HG03280 (cell line): ENCODE data around the gene GPX2.
A peak's percentile ranks its signal among the peaks of the same experiment; 100 is the strongest.
"Not testable (repeated sequence)": the region's sequence is repeated elsewhere in the genome, so short reads cannot be mapped to it uniquely, and the experiment has no call there.

Source experiments
- ATAC-seq: cut with Tn5 transposase; IDR thresholded peaks from one replicate; pipeline ENCODE4 v1.9.1; 2021; ENCODE audit warnings: mild to moderate bottlenecking, moderate library complexity; ENCODE audit not compliant: unreplicated experiment

Gene GPX2

DNA sequence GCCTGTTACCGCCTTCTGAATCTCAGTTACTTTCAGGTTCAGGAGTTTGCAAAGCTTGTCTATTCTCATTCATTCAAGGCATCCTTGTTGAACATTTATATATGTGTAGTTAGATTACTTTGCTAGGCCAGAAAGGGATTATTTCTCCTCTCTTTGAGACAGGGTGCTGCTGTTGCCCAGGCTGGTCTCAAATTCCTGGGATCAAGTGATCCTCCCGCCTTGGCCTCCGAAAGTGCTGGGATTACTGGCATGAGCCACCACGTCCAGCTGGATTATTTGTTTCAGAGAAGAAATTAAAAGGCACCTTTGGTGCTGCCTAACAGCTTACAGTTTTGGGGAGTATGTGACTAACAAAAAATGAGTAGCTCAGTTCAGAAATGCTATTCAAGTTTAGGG is 27.5 kb downstream of the GPX2 start:
- ATAC-seq, result no peak

- ATAC-seq, result peak; percentile 96
Observed at GRCh38 chr14:64914237-64915028, 28.1 kb downstream of the GPX2 start, which contains the start of gene CHURC1. CHURC1 (plus strand) TSS chr14:64914455; CDS start chr14:64914496, 41 bp downstream.

DNA sequence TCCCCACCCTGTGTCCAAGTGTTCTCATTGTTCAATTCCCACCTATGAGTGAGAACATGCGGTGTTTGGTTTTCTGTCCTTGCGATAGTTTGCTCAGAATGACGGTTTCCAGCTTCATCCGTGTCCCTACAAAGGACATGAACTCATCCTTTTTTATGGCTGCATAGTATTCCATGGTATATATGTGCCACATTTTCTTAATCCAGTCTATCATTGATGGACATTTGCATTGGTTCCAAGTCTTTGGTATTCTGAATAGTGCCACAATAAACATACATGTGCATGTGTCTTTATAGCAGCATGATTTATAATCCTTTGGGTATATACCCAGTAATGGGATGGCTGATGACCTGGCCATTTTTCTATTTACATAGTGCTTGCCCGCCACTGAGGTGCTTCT is 29.1 kb downstream of the GPX2 start:
- not testable (repeated sequence) for ATAC-seq

- ATAC-seq, result no peak
Observed at GRCh38 chr14:64912261-64912660, 30.3 kb downstream of the GPX2 start.

DNA sequence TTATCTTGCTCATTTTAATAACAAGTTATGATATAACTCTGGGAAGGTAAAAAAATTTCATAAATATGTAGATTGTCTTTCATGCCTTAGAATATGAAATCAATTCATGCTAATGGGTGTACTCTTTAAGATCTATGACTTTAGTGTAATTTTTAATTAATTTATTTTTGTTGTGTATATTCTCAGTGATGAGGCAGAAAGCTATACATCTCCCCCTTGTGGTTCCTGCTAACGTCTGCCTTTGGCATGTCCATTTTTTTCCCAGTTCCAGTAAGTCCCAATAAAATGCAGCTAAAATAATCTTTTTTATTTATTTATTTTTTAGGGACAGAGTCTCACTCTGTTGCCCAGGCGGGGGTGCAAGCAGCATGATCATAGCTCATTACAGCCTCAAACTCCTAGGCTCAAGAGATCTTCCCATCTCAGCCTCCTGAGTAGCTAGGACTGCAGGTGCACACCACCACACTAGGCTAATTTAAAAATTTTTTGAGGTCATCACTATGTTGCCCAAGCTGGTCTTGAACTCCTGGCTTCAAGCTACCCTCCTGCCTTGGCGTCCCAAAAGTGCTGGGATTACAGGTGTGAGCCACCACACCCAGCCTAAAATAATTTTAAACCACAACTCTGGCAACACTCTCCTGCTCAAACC is 31.6 kb downstream of the GPX2 start:
- no peak for ATAC-seq

DNA sequence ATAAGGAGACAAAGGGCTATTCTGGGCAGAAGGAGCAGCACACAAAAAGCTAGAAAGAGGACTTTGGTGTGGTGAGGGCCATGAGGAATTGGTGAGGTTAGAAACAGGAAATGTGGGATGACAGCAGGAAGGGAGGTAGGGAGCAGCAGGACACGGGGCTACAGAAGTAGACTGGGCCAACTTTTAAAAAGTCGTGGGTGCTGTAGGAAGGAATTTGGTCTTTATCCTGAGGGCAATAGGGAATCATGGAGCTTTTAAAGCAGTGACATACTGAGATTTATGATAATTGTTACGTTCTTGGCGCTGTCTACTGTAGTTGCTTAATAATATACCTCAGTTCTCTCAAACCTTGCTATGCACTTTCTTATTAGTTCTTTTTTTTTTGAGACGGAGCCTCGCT is 36.5 kb downstream of the GPX2 start:
- no peak for ATAC-seq

GRCh38 chr14:64899958-64900357 is 42.6 kb downstream of the GPX2 start:
- ATAC-seq, result no peak

- ATAC-seq, result no peak
Observed at GRCh38 chr14:64891839-64892375, 50.6 kb downstream of the GPX2 start.

DNA sequence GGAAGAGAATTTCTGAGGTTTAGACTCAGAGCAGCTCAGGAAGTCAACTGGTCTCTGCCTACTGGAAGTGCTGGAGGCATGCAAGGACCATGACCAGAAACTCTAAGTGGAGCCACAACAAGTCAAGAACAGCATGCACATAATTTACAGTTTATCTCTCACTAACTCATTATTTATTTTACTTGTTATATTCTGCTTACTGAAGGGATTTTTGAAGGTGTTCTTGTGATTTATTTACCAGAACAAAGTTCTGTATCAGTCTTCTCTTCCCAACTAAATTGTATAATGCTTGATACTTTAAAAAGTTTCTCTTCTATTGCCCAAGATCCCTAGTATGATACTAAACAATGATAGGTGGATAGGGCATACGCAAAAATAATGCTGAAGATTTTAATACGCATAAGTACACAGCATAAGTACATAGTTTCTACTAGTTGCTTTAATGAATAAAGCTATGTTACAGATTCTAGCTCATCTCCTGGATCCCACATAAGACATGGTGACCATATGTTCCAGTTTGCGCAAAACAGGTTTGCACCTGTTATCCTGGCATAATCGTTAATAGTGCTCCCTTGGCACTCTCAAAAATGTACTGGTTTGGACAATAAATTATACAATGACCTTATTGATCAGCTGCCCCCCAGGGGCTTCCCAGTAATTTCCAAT is 51.2 kb downstream of the GPX2 start:
- ATAC-seq, result no peak

- ATAC-seq, result no peak
Observed at GRCh38 chr14:64889352-64889751, 53.2 kb downstream of the GPX2 start.
